SH-SY5Y (cell line): Measurements from ENCODE around the gene SLC9A2.

Experiments used
- GATA2 ChIP-seq: IDR thresholded peaks from 2 replicates; pipeline ENCODE4 v1.6.1; 2011; ENCODE audit warnings: mild to moderate bottlenecking, low read depth, low read length
- GATA3 ChIP-seq: IDR thresholded peaks from 2 replicates; pipeline ENCODE4 v1.6.1; 2011; ENCODE audit warnings: low read depth, mild to moderate bottlenecking, low read length, moderate library complexity

- TF ChIP-seq GATA2 (no peak), GATA3 (no peak)
Measured at GRCh38 chr2:102668171-102668570, 48.8 kb downstream of the SLC9A2 start.
